Mesenchymal stem cell (in vitro differentiated cells and primary cell): ENCODE data around the gene SRRM2.

Experiments used
- DNase-seq: peaks from one replicate; pipeline ENCODE4 v3.0.0-alpha.2; 2013
- H2AFZ ChIP-seq: one replicate; pipeline ENCODE4 v1.6.1; 2013; ENCODE audit warnings: low read depth, mild to moderate bottlenecking, control low read depth, inconsistent platforms, low read length, moderate library complexity
- H2AK5ac ChIP-seq: 2 replicates; pipeline ENCODE4 v1.6.1; 2013; ENCODE audit warnings: low read length, moderate library complexity, mild to moderate bottlenecking, inconsistent platforms; ENCODE audit not compliant: severe bottlenecking
- H2BK120ac ChIP-seq: one replicate; pipeline ENCODE4 v1.6.1; 2013; ENCODE audit warnings: low read depth, mild to moderate bottlenecking, inconsistent platforms, low read length, moderate library complexity
- H2BK12ac ChIP-seq, 2 experiments: one replicate each; pipeline ENCODE4 v1.6.1; 2013; ENCODE audit warnings: inconsistent platforms in 2 of 2, low read length in 2 of 2, mild to moderate bottlenecking in 2 of 2, moderate library complexity in 2 of 2, control low read depth in 1 of 2
- H2BK15ac ChIP-seq: one replicate; pipeline ENCODE4 v1.6.1; 2013; ENCODE audit warnings: mild to moderate bottlenecking, low read depth, inconsistent platforms; ENCODE audit not compliant: poor library complexity, severe bottlenecking
- H2BK5ac ChIP-seq: 2 replicates; pipeline ENCODE4 v1.6.1; 2013; ENCODE audit warnings: low read depth, mild to moderate bottlenecking, low read length, control low read depth, inconsistent platforms; ENCODE audit not compliant: poor library complexity, severe bottlenecking
- H3K14ac ChIP-seq, 2 experiments: one replicate each; pipeline ENCODE4 v1.6.1; 2013; ENCODE audit warnings: inconsistent platforms in 2 of 2, low read length in 2 of 2, control low read depth in 1 of 2, mild to moderate bottlenecking in 1 of 2, moderate library complexity in 1 of 2
- H3K18ac ChIP-seq, 2 experiments: one replicate each; pipeline ENCODE4 v1.6.1; 2013; ENCODE audit warnings: inconsistent platforms in 2 of 2, low read length in 2 of 2, control low read depth in 1 of 2, low read depth in 1 of 2, mild to moderate bottlenecking in 1 of 2
- H3K23ac ChIP-seq, 2 experiments: one replicate each; pipeline ENCODE4 v1.6.1; 2013; ENCODE audit warnings: inconsistent platforms in 2 of 2, low read length in 2 of 2, mild to moderate bottlenecking in 2 of 2, moderate library complexity in 2 of 2, control low read depth in 1 of 2
- H3K27ac ChIP-seq: 2 replicates; pipeline ENCODE4 v1.5.1; 2013; ENCODE audit warnings: mild to moderate bottlenecking, moderate library complexity, low read length, control low read depth, inconsistent platforms; ENCODE audit not compliant: poor library complexity, severe bottlenecking
- H3K27me3 ChIP-seq, 2 experiments: 2 replicates each; pipeline versions ENCODE4 v1.6.1 to v1.7.0; 2013; ENCODE audit warnings: low read length in 2 of 2, mild to moderate bottlenecking in 2 of 2, moderate library complexity in 2 of 2, control low read depth in 1 of 2, inconsistent platforms in 1 of 2; ENCODE audit not compliant: control insufficient read depth in 1 of 2, insufficient read depth in 1 of 2
- H3K36me3 ChIP-seq, 2 experiments: 2 replicates each; pipeline versions ENCODE4 v1.6.1 to v1.7.0; 2013; ENCODE audit warnings: low read length in 2 of 2, control low read depth in 1 of 2, inconsistent platforms in 1 of 2, low read depth in 1 of 2, mild to moderate bottlenecking in 1 of 2; ENCODE audit not compliant: insufficient read depth in 2 of 2, control insufficient read depth in 1 of 2
- H3K4ac ChIP-seq, 2 experiments: one replicate each; pipeline ENCODE4 v1.6.1; 2013; ENCODE audit warnings: inconsistent platforms in 2 of 2, low read length in 2 of 2, mild to moderate bottlenecking in 2 of 2, moderate library complexity in 2 of 2, control low read depth in 1 of 2, low read depth in 1 of 2
- H3K4me1 ChIP-seq: 2 replicates; pipeline ENCODE4 v1.6.1; 2013; ENCODE audit warnings: low read depth, low read length, control low read depth; ENCODE audit not compliant: control insufficient read depth, insufficient read depth
- H3K4me2 ChIP-seq: 2 replicates; pipeline ENCODE4 v1.6.1; 2013; ENCODE audit warnings: low read length, mild to moderate bottlenecking, inconsistent platforms; ENCODE audit not compliant: poor library complexity, severe bottlenecking
- H3K4me3 ChIP-seq, 2 experiments: 2 replicates each; pipeline versions ENCODE4 v1.5.1 to v1.7.0; 2013; ENCODE audit warnings: low read length in 2 of 2, mild to moderate bottlenecking in 2 of 2, control low read depth in 1 of 2, low read depth in 1 of 2; ENCODE audit not compliant: insufficient read depth in 1 of 2
- H3K79me1 ChIP-seq: replicated peaks from 2 replicates; pipeline ENCODE4 v1.6.1; 2013; ENCODE audit warnings: mild to moderate bottlenecking, control low read depth, low read length, inconsistent platforms; ENCODE audit not compliant: poor library complexity, severe bottlenecking
- H3K9ac ChIP-seq: 2 replicates; pipeline ENCODE4 v1.7.0; 2013; ENCODE audit warnings: mild to moderate bottlenecking, low read length, moderate library complexity
- H3K9me3 ChIP-seq: 2 replicates; pipeline ENCODE4 v1.7.0; 2013; ENCODE audit warnings: mild to moderate bottlenecking, low read length; ENCODE audit not compliant: control insufficient read depth
- H4K8ac ChIP-seq: one replicate; pipeline ENCODE4 v1.6.1; 2013; ENCODE audit warnings: inconsistent platforms, mild to moderate bottlenecking, low read length, moderate library complexity
- H4K91ac ChIP-seq: one replicate; pipeline ENCODE4 v1.6.1; 2013; ENCODE audit warnings: mild to moderate bottlenecking, low read length, inconsistent platforms
- WGBS: methylation state at CpG from one replicate; pipeline ENCODE4 v1.1.7; 2013; ENCODE audit warnings: mixed read lengths; 5-methylcytosine and 5-hydroxymethylcytosine counted together

Gene SRRM2

GRCh38 chr16:2765462-2766404 is 13.3 kb downstream of the SRRM2 start:
- Histone ChIP-seq H3K18ac (no peak overlapping the region), H2BK15ac (no peak overlapping the region), H3K4ac (no peak overlapping the region), H3K79me1 (peaks cover 42% of the 10 kb centered on the region), H3K4me1 (peaks cover 21% of the 10 kb centered on the region), H3K27me3 (no peaks in the 10 kb centered on the region), H3K23ac (no peak overlapping the region), H4K91ac (no peak overlapping the region), H2AK5ac (no peak overlapping the region), H4K8ac (no peak overlapping the region), H2AFZ (no peak overlapping the region), H3K9ac (no peak overlapping the region), H3K9me3 (no peaks in the 10 kb centered on the region), H2BK120ac (no peak overlapping the region), H3K4me3 (no peak overlapping the region), H3K27ac (no peak overlapping the region), H3K14ac (no peak overlapping the region), H2BK5ac (no peak overlapping the region), H3K36me3 (peaks cover 92 to 100% of the 10 kb centered on the region in 2 experiments), H3K4me2 (no peak overlapping the region), H2BK12ac (no peak overlapping the region)
- 98% methylated on average over 73 of the region's 73 CpGs for WGBS
- DNase-seq, result no peak

GRCh38 chr16:2766430-2767139 is 14.1 kb downstream of the SRRM2 start:
- no peak overlapping the region for H3K9ac ChIP-seq
- H3K4me2 ChIP-seq, result no peak overlapping the region
- no peak overlapping the region for H3K4ac ChIP-seq
- no peak overlapping the region for H4K91ac ChIP-seq
- no peak overlapping the region for H2BK15ac ChIP-seq
- no peak overlapping the region for H3K18ac ChIP-seq
- no peak overlapping the region for H2AFZ ChIP-seq
- H2AK5ac ChIP-seq, result no peak overlapping the region
- DNase-seq, result no peak
- H2BK120ac ChIP-seq, result no peak overlapping the region
- H3K27me3 ChIP-seq, result no peaks in the 10 kb centered on the region
- peaks cover 97 to 100% of the 10 kb centered on the region in 2 experiments for H3K36me3 ChIP-seq
- no peak overlapping the region for H3K14ac ChIP-seq
- no peak overlapping the region for H3K27ac ChIP-seq
- no peak overlapping the region for H3K4me3 ChIP-seq
- H2BK5ac ChIP-seq, result no peak overlapping the region
- no peak overlapping the region for H4K8ac ChIP-seq
- H3K79me1 ChIP-seq, result peaks cover 42% of the 10 kb centered on the region
- no peak overlapping the region for H3K23ac ChIP-seq
- no peak overlapping the region for H2BK12ac ChIP-seq
- WGBS, result 97% methylated on average over 44 of the region's 44 CpGs
- peaks cover 21% of the 10 kb centered on the region for H3K4me1 ChIP-seq
- no peaks in the 10 kb centered on the region for H3K9me3 ChIP-seq

GRCh38 chr16:2767140-2767731 is 14.8 kb downstream of the SRRM2 start:
- H4K91ac ChIP-seq, result no peak overlapping the region
- H3K9me3 ChIP-seq, result no peaks in the 10 kb centered on the region
- no peak overlapping the region for H4K8ac ChIP-seq
- H3K23ac ChIP-seq, result no peak overlapping the region
- no peak overlapping the region for H2BK15ac ChIP-seq
- no peak overlapping the region for H3K14ac ChIP-seq
- peaks cover 97 to 100% of the 10 kb centered on the region in 2 experiments for H3K36me3 ChIP-seq
- H3K4ac ChIP-seq, result no peak overlapping the region
- no peak overlapping the region for H2BK5ac ChIP-seq
- no peak overlapping the region for H3K27ac ChIP-seq
- no peak overlapping the region for H3K4me3 ChIP-seq
- no peak for DNase-seq
- H2BK12ac ChIP-seq, result no peak overlapping the region
- H3K79me1 ChIP-seq, result peaks cover 36% of the 10 kb centered on the region
- H2AK5ac ChIP-seq, result no peak overlapping the region
- peaks cover 21% of the 10 kb centered on the region for H3K4me1 ChIP-seq
- H3K18ac ChIP-seq, result no peak overlapping the region
- H3K4me2 ChIP-seq, result no peak overlapping the region
- H3K9ac ChIP-seq, result no peak overlapping the region
- no peaks in the 10 kb centered on the region for H3K27me3 ChIP-seq
- WGBS, result 97% methylated on average over 19 of the region's 19 CpGs
- H2AFZ ChIP-seq, result no peak overlapping the region
- H2BK120ac ChIP-seq, result no peak overlapping the region

- Histone ChIP-seq H3K9me3 (no peaks in the 10 kb centered on the region), H4K91ac (no peak overlapping the region), H3K27me3 (no peaks in the 10 kb centered on the region), H2BK120ac (no peak overlapping the region), H2BK5ac (no peak overlapping the region), H3K79me1 (peaks cover 30% of the 10 kb centered on the region), H3K18ac (no peak overlapping the region), H3K4me2 (no peak overlapping the region), H3K4me1 (peaks cover 23% of the 10 kb centered on the region), H3K4me3 (no peak overlapping the region), H4K8ac (no peak overlapping the region), H3K9ac (no peak overlapping the region), H3K27ac (no peak overlapping the region), H2BK12ac (no peak overlapping the region), H3K14ac (no peak overlapping the region), H3K23ac (no peak overlapping the region), H2BK15ac (no peak overlapping the region), H2AFZ (no peak overlapping the region), H3K36me3 (peaks cover 97 to 98% of the 10 kb centered on the region in 2 experiments), H2AK5ac (no peak overlapping the region), H3K4ac (no peak overlapping the region)
- whole genome bisulfite sequencing, result 92% methylated on average over 14 of the region's 14 CpGs
- DNase-seq, result no peak
Observed at GRCh38 chr16:2767891-2768290, 15.5 kb downstream of the SRRM2 start.
